HL-60 (cell line): Measurements from ENCODE around the gene NUMB.

Source experiments
- DNase-seq, 2 experiments: peaks; one replicate each; pipeline ENCODE4 v3.0.0-alpha.2; 2010 to 2020; ENCODE audit warnings: low read depth in 1 of 2, low spot score in 1 of 2
- H3K27ac ChIP-seq: fragments of 250-450 bp; sonication (Bioruptor Pico); replicated peaks from 2 replicates; pipeline ENCODE4 v1.5.1; 2020; ENCODE audit warnings: mild to moderate bottlenecking, moderate library complexity
- H3K27me3 ChIP-seq: fragments of 250-450 bp; sonication (Bioruptor Pico); 2 replicates; pipeline ENCODE4 v1.5.1; 2021; ENCODE audit warnings: mild to moderate bottlenecking, moderate library complexity; ENCODE audit not compliant: insufficient read depth, poor library complexity, severe bottlenecking
- H3K4me3 ChIP-seq: replicated peaks from 2 replicates; pipeline ENCODE4 v1.5.1; 2011; ENCODE audit warnings: mild to moderate bottlenecking, control low read depth, low read length; ENCODE audit not compliant: insufficient read depth
- GABPA ChIP-seq: IDR thresholded peaks from 2 replicates; pipeline ENCODE4 v1.6.1; 2012; ENCODE audit warnings: low read depth
- POLR2AphosphoS5 ChIP-seq: IDR thresholded peaks from 2 replicates; pipeline ENCODE4 v1.6.1; 2012; ENCODE audit warnings: low read depth
- SPI1 ChIP-seq: IDR thresholded peaks from 2 replicates; pipeline ENCODE4 v1.6.1; 2012; ENCODE audit warnings: low read depth, mild to moderate bottlenecking, borderline replicate concordance
- TF ChIP-seq, protein P1 (sequence below): IDR thresholded peaks from 2 replicates; pipeline ENCODE4 v1.6.1; 2012; ENCODE audit warnings: low read depth; ENCODE audit not compliant: insufficient replicate concordance
- TF ChIP-seq, protein P2 (sequence below): IDR thresholded peaks from one replicate; pipeline ENCODE4 v1.5.1; 2011; ENCODE audit warnings: low read length, control low read depth, inconsistent platforms; ENCODE audit not compliant: insufficient read depth

Gene NUMB

DNA sequence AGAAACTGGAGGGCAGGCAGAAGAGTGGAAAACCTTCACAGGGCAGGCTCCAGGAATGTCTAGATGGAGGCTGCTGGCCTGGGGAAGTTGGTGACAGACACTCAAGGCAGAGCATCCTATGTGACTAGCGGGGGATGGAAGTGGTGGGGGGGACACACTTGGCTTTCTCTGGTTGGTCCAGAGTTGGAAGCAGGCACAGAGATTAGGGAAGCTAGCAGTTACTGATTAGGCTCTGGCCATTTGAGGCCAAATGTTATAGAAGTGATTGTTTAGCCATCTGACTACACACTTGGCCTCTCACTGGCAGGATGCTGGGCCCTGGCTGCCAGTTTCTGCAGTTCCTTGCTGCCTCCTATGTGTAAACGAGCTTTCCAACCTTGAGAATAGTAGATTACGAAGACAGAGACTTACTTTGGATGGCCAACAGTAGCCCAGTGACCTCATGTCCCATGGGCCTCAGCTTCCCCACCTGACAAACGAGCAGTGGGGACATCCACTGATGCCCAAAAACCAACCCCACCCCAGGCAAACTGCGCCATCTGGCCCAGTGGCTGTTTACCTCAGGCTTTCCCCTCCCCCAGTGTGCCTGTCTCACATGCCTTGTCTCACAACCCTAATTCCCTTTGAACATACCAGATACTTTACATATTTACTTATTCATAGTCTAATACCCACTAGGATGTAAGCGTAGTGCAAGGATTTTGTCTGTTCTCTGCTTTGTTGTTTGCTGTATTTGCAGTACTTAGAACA, 118.3 kb downstream of the NUMB start:
- Histone ChIP-seq H3K27me3 (no peaks in the 10 kb centered on the region), H3K27ac (no peak overlapping the region), H3K4me3 (no peak overlapping the region)
- no peak for TF ChIP-seq SPI1
- TF ChIP-seq GABPA, result no peak
- TF ChIP-seq POLR2AphosphoS5, result no peak
- TF ChIP-seq, protein P1, sequence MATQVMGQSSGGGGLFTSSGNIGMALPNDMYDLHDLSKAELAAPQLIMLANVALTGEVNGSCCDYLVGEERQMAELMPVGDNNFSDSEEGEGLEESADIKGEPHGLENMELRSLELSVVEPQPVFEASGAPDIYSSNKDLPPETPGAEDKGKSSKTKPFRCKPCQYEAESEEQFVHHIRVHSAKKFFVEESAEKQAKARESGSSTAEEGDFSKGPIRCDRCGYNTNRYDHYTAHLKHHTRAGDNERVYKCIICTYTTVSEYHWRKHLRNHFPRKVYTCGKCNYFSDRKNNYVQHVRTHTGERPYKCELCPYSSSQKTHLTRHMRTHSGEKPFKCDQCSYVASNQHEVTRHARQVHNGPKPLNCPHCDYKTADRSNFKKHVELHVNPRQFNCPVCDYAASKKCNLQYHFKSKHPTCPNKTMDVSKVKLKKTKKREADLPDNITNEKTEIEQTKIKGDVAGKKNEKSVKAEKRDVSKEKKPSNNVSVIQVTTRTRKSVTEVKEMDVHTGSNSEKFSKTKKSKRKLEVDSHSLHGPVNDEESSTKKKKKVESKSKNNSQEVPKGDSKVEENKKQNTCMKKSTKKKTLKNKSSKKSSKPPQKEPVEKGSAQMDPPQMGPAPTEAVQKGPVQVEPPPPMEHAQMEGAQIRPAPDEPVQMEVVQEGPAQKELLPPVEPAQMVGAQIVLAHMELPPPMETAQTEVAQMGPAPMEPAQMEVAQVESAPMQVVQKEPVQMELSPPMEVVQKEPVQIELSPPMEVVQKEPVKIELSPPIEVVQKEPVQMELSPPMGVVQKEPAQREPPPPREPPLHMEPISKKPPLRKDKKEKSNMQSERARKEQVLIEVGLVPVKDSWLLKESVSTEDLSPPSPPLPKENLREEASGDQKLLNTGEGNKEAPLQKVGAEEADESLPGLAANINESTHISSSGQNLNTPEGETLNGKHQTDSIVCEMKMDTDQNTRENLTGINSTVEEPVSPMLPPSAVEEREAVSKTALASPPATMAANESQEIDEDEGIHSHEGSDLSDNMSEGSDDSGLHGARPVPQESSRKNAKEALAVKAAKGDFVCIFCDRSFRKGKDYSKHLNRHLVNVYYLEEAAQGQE, result no peak
- TF ChIP-seq, protein P2, sequence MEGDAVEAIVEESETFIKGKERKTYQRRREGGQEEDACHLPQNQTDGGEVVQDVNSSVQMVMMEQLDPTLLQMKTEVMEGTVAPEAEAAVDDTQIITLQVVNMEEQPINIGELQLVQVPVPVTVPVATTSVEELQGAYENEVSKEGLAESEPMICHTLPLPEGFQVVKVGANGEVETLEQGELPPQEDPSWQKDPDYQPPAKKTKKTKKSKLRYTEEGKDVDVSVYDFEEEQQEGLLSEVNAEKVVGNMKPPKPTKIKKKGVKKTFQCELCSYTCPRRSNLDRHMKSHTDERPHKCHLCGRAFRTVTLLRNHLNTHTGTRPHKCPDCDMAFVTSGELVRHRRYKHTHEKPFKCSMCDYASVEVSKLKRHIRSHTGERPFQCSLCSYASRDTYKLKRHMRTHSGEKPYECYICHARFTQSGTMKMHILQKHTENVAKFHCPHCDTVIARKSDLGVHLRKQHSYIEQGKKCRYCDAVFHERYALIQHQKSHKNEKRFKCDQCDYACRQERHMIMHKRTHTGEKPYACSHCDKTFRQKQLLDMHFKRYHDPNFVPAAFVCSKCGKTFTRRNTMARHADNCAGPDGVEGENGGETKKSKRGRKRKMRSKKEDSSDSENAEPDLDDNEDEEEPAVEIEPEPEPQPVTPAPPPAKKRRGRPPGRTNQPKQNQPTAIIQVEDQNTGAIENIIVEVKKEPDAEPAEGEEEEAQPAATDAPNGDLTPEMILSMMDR, result no peak
- DNase-seq, result no peak

DNA sequence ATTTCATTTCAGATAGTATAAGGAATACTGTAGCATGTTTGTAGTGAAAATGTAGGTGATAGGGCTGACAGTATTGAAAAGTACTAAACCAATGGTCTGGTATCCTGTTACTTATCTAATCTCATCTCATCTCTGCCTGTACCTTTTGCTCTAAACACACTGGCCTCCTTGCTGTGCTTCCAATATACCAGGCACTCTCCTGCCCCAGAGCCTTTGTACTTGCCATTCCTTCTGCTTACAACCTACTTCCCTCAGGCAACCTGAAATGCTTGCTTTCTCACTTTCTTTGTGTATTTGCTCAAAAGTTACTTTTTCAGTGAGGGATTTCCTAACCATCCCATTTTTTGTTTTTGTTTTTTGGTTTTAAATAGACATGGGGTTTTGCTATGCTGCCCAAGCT, 119.1 kb downstream of the NUMB start:
- no peak for DNase-seq
- Histone ChIP-seq H3K4me3 (no peak overlapping the region), H3K27ac (no peak overlapping the region), H3K27me3 (no peaks in the 10 kb centered on the region)
- no peak for TF ChIP-seq POLR2AphosphoS5
- TF ChIP-seq GABPA, result no peak
- TF ChIP-seq, protein P1, result no peak
- TF ChIP-seq SPI1, result no peak
- TF ChIP-seq, protein P2, result no peak

DNA sequence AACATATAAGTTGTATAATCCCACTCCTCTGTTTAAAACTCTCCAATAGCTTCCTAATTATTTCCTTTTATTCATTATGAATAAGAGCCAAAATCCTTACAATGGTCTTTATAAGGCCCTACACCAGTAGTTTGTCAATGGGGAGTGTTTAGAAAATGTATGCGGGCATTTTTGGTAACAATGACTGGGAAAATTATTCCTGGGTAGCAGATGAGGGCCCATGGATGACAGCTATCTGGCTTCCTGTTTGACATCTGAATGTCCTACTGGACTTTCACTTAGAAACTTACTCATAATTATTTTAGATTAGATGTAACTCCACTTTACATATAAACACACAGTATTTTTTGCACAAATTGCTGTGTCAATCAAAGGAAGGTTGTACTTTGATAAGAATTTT, 119.8 kb downstream of the NUMB start:
- H3K27me3 ChIP-seq, result no peaks in the 10 kb centered on the region
- no peak for DNase-seq
- TF ChIP-seq SPI1 (no peak), POLR2AphosphoS5 (no peak), GABPA (no peak)
- TF ChIP-seq, protein P2, result no peak
- TF ChIP-seq, protein P1, result no peak
- no peak overlapping the region for H3K27ac ChIP-seq
- H3K4me3 ChIP-seq, result no peak overlapping the region
